Measurements from ENCODE around the gene NSFL1C.

DNA sequence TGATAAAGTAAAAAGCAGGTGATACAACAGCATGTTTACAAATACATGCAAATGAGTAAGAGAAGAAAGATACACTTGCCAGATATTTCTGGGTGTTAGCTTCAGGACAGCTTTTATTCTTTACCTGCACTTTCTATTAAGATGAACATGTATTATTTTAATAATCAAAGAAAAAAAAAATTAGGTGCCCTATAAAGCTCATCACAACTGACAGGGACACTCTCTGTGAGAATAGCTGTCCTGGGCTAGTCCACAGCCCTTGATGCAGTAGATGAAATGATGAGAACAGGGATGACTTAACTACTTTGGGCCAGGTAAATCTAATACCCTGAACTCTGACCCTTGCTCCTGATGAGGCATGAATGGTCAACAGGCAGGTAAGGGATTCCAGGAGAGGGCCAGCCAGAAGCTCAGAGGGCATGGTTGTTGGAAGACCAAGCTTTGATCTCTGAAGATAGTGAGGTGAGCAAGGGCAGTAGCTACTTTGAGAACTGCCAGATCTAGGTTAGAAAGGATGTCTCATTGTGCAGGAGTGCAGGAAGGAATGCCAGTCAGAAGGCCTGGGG lies 15.6 kb downstream of the NSFL1C start:
- TF ChIP-seq CTCF (IDR thresholded peaks at IDR 0.05; ENCODE audit: poor library complexity) (no peak), EZH2 (IDR thresholded peaks at IDR 0.05; ENCODE audit: borderline replicate concordance) (no peak), EZH2phosphoT487 (IDR thresholded peaks at IDR 0.05; ENCODE audit: low read depth, severe bottlenecking, unreplicated experiment) (no peak)

All from hepatocyte (in vitro differentiated cells).